WI38 (cell line): Measurements from ENCODE around the gene BFSP2.
"Not testable (repeated sequence)": the region's sequence is repeated elsewhere in the genome, so short reads cannot be mapped to it uniquely, and the experiment has no call there.

Source experiments
- H3K4me3 ChIP-seq: 2 replicates; pipeline ENCODE4 v1.5.1; 2011; ENCODE audit warnings: low read depth, mild to moderate bottlenecking, control low read depth, low read length
- TF ChIP-seq, protein P1 (sequence below): IDR thresholded peaks from 2 replicates; pipeline ENCODE4 v1.5.1; 2012; ENCODE audit warnings: low read depth, mild to moderate bottlenecking, control low read depth, low read length

BFSP2 gene

GRCh38 chr3:133521946-133522345 is 122.1 kb downstream of the BFSP2 start:
- no peak overlapping the region for H3K4me3 ChIP-seq
- TF ChIP-seq, protein P1, sequence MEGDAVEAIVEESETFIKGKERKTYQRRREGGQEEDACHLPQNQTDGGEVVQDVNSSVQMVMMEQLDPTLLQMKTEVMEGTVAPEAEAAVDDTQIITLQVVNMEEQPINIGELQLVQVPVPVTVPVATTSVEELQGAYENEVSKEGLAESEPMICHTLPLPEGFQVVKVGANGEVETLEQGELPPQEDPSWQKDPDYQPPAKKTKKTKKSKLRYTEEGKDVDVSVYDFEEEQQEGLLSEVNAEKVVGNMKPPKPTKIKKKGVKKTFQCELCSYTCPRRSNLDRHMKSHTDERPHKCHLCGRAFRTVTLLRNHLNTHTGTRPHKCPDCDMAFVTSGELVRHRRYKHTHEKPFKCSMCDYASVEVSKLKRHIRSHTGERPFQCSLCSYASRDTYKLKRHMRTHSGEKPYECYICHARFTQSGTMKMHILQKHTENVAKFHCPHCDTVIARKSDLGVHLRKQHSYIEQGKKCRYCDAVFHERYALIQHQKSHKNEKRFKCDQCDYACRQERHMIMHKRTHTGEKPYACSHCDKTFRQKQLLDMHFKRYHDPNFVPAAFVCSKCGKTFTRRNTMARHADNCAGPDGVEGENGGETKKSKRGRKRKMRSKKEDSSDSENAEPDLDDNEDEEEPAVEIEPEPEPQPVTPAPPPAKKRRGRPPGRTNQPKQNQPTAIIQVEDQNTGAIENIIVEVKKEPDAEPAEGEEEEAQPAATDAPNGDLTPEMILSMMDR: no peak

GRCh38 chr3:133523758-133524157 is 123.9 kb downstream of the BFSP2 start:
- H3K4me3 ChIP-seq: not testable (repeated sequence)
